Common myeloid progenitor, CD34-positive (primary cell): ENCODE data around the gene SUGCT.

Experiments
- CTCF ChIA-PET: fragments of 350-600 bp; sonication (Branson Sonifier 250); formaldehyde crosslinking; loops from one replicate; lab custom pipeline; 2021; ENCODE audit warnings: antibody characterized with exemption; lab: Charles Lee
- POLR2A ChIA-PET: fragments of 350-600 bp; sonication (Branson Sonifier 250); formaldehyde crosslinking; loops from one replicate; lab custom pipeline; 2021; ENCODE audit warnings: antibody characterized with exemption; lab: Charles Lee
- DNase-seq, 3 donors: peaks; one replicate each; pipeline versions ENCODE4 v3.0.0 to v3.0.0-alpha.2; 2013
- H3K27ac ChIP-seq, 2 experiments: 1 replicate in 1 of 2; 2 replicates in 1 of 2; pipeline ENCODE4 v1.7.0; 2013; ENCODE audit warnings: inconsistent platforms in 2 of 2, low read length in 2 of 2, mild to moderate bottlenecking in 2 of 2, low read depth in 1 of 2, moderate library complexity in 1 of 2; ENCODE audit not compliant: severe bottlenecking in 2 of 2, insufficient read depth in 1 of 2, poor library complexity in 1 of 2
- H3K27me3 ChIP-seq, 5 experiments: replicated peaks in 2 of 5; 1 replicate in 3 of 5; 2 replicates in 2 of 5; pipeline versions ENCODE4 v1.6.1 to v1.7.0; 2013; ENCODE audit warnings: low read length in 4 of 5, mild to moderate bottlenecking in 2 of 5, moderate library complexity in 2 of 5, inconsistent platforms in 1 of 5; ENCODE audit not compliant: insufficient read depth in 5 of 5, control insufficient read depth in 4 of 5
- H3K36me3 ChIP-seq, 4 experiments: 1 replicate in 2 of 4; 2 replicates in 2 of 4; pipeline versions ENCODE4 v1.6.1 to v1.7.0; 2013; ENCODE audit warnings: low read length in 3 of 4, control low read depth in 1 of 4, mild to moderate bottlenecking in 1 of 4; ENCODE audit not compliant: control insufficient read depth in 4 of 4, insufficient read depth in 4 of 4
- H3K4me1 ChIP-seq, 4 experiments: 1 replicate in 3 of 4; 2 replicates in 1 of 4; pipeline versions ENCODE4 v1.6.1 to v1.7.1; 2013; ENCODE audit warnings: low read length in 3 of 4, mild to moderate bottlenecking in 3 of 4, control low read depth in 1 of 4, inconsistent platforms in 1 of 4, moderate library complexity in 1 of 4; ENCODE audit not compliant: control insufficient read depth in 4 of 4, insufficient read depth in 4 of 4; ENCODE audit errors: control extremely low read depth in 1 of 4
- H3K4me3 ChIP-seq, 7 experiments: 1 replicate in 4 of 7; 2 replicates in 3 of 7; pipeline versions ENCODE4 v1.5.1 to v1.7.0; 2013; ENCODE audit warnings: mild to moderate bottlenecking in 7 of 7, low read length in 6 of 7, moderate library complexity in 6 of 7, inconsistent platforms in 2 of 7, low read depth in 2 of 7, control low read depth in 1 of 7; ENCODE audit not compliant: insufficient read depth in 4 of 7, control insufficient read depth in 1 of 7; ENCODE audit errors: extremely low read depth in 1 of 7
- H3K9me3 ChIP-seq, 5 experiments: 1 replicate in 4 of 5; 2 replicates in 1 of 5; pipeline versions ENCODE4 v1.6.1 to v1.7.1; 2013; ENCODE audit warnings: low read length in 4 of 5, mild to moderate bottlenecking in 2 of 5, inconsistent platforms in 1 of 5, low read depth in 1 of 5, moderate library complexity in 1 of 5; ENCODE audit not compliant: control insufficient read depth in 4 of 5, insufficient read depth in 2 of 5; ENCODE audit errors: control extremely low read depth in 1 of 5
- WGBS: methylation state at CpG from one replicate; pipeline ENCODE4 v1.1.5; 2013; ENCODE audit not compliant: insufficient coverage; 5-methylcytosine and 5-hydroxymethylcytosine counted together

Gene SUGCT

DNA sequence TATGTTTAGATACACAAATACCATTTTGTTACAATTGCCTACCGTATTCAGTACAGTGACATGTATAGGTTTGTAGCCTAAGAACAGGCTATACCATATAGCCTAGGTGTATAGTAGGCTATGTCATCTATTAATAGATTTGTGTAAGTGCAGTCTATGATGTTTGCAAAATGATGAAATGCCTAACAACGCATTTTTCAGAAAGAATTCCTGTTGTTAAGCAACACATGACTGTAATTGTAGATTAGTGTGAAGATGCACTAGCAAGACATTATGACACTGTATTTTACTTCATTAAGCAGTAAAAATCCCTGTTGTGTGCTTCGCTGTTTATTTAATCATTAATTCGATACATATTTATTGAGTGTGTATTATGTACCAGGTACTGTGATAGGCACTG is 446.0 kb downstream of the SUGCT start:
- CTCF ChIA-PET, result no interaction called here
- 100% methylated on average over 2 of the region's 4 CpGs for WGBS
- POLR2A ChIA-PET, result no interaction called here
- no peak for DNase-seq
- no peak overlapping the region for H3K27ac ChIP-seq
- no peaks in the 10 kb centered on the region for H3K27me3 ChIP-seq
- peaks cover 0 to 7% (median 0%) of the 10 kb centered on the region in 5 experiments for H3K9me3 ChIP-seq
- peaks cover 0 to 20% (median 7%) of the 10 kb centered on the region in 4 experiments for H3K4me1 ChIP-seq
- H3K36me3 ChIP-seq, result no peaks in the 10 kb centered on the region
- no peak overlapping the region for H3K4me3 ChIP-seq

DNA sequence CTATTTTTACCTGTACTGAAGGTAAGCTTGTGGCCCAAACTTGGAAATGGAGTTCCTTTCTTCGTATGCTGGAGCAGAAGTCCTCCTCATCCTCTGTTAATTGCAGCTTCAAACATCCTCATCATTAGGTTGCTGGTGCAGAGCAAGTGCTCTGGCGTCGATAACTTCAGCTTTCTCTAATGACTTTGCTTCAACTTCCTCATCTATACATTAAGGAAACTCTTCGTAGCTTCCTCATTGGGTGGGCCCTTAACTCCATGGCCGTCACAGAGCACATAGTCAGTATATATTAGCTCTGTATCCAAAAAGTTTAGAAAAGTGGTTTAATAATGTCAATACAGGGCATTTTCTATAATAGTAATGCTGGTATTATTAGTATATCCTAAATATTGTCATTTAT is 447.7 kb downstream of the SUGCT start:
- 86% methylated on average over 3 of the region's 5 CpGs for WGBS
- CTCF ChIA-PET, result interaction anchor here (1.1 kb wide), 1 partner anchor 9 kb away, joined by 3 read pairs; no protein-coding TSS in a partner anchor
- POLR2A ChIA-PET, result no interaction called here
- Histone ChIP-seq H3K4me1 (peaks cover 0 to 25% (median 7%) of the 10 kb centered on the region in 4 experiments), H3K4me3 (no peak overlapping the region), H3K27ac (no peak overlapping the region), H3K9me3 (peaks cover 0 to under 1% (median 0%) of the 10 kb centered on the region in 5 experiments), H3K27me3 (no peaks in the 10 kb centered on the region), H3K36me3 (no peaks in the 10 kb centered on the region)
- DNase-seq, result no peak

DNA sequence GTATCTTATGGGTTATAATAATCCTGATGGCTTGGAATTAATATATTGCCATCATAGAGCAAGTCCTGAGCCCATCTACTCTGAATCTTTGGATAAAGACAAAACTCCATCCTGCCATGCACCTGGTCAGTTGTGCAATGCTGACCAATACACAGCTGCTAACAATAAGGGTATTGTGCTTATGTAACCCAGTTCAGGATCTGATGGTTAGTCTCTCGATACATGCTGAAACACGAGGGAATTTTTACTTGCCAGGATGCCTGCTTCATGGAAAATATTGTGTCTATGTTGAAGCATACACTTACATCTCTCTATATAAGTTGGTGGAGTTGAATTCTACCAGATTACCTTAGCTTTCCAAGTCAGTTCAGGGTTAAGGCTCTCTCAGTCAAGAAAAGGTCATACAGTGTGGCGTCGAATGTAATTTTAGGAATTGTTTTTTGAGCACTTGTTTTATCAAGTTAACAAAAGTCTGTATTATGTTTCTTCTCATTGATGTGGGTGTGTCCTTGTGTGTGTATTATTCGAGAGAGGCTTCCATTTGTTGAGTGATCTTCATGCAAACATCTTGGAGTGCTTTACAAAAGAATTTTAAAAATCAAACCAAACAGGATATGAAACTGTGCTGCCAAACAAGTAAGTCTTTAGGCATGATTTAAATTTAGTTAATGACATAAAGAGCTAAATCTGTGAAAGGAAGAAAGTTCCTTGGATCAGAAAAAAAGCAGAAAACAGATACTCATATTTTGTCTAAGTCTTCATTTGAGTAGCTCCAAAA is 449.1 kb downstream of the SUGCT start:
- Histone ChIP-seq H3K27ac (no peak overlapping the region), H3K27me3 (no peaks in the 10 kb centered on the region), H3K4me1 (peaks cover 0 to 25% (median 7%) of the 10 kb centered on the region in 4 experiments), H3K4me3 (no peak overlapping the region), H3K36me3 (no peaks in the 10 kb centered on the region), H3K9me3 (no peaks in the 10 kb centered on the region)
- ChIA-PET POLR2A (no interaction called here), CTCF (interaction anchor here (0.8 to 1.3 kb wide), 3 partner anchors 10 to 30 kb away, joined by 3 read pairs; no protein-coding TSS in a partner anchor)
- no peak for DNase-seq
- WGBS, result 72% methylated on average over 2 of the region's 5 CpGs

DNA sequence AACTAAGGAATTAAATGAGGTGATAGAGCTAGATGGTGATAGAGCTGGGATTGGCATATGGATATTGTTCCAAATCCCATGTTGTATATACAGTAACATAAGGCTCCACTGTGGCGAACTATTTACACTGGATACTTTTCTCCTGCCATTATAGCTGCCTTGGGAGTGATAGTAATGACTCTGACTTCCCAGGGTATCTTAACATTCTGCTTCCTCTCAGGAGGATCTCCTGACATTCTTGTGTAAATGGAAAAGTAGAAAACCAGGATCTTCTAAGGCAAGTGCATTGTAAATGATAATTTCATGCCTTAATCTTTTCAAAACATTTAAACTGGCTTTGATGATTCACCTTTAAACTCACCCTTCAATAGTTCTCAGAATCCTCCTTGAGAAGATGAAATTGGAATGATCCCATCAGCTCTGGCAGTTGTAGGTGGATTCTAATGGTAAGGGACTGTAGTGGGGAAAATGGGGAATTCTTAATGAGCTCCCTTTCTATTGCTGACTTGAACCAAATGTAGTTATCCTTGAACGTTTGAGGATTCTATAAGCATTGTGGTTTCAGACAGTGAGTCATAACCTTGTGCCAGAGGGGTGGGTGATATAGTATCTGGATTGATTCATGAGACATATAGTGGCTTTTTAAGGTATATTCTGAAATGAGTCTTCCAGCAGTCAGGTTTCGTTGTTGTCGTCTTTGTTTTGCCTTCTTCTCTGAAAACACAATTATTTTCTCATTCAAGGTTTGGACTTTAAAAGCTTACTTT is 450.0 kb downstream of the SUGCT start:
- ChIA-PET POLR2A (no interaction called here), CTCF (interaction anchor here (1.3 kb wide), 1 partner anchor 31 kb away, joined by 3 read pairs; no protein-coding TSS in a partner anchor)
- H3K4me3 ChIP-seq, result no peak overlapping the region
- WGBS, result 63% methylated on average over 1 of the region's 4 CpGs
- no peaks in the 10 kb centered on the region for H3K36me3 ChIP-seq
- H3K9me3 ChIP-seq, result peaks cover 0 to 2% (median 1%) of the 10 kb centered on the region in 5 experiments
- H3K4me1 ChIP-seq, result peaks cover 0 to 15% (median 0%) of the 10 kb centered on the region in 4 experiments
- no peaks in the 10 kb centered on the region for H3K27me3 ChIP-seq
- DNase-seq, result peak in 2 of 3 donors; percentile 47 to 62
- H3K27ac ChIP-seq, result no peak overlapping the region

DNA sequence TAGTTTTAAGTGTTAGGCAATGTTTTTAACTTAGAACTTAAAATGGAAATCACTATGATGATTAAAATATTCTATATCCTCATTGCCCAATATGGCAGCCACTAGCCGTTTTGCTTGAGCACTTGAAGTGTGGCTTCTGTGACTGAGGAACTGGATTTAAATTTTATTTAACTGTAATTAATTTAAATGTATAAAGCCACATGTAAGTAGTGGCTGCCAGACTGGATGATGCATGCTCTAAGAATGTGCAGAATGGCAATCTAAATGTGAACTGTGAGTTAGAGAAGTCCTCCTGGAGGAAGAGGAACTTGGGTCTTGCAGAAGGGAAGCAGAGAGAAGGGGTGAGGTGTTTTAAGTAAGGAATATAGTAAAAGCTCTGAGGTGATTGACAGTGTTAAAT is 451.4 kb downstream of the SUGCT start:
- peaks cover 0 to 15% (median 7%) of the 10 kb centered on the region in 5 experiments for H3K9me3 ChIP-seq
- POLR2A ChIA-PET, result no interaction called here
- no peak overlapping the region for H3K4me3 ChIP-seq
- no peaks in the 10 kb centered on the region for H3K36me3 ChIP-seq
- peak in 2 of 3 donors; percentile 50 to 59 for DNase-seq
- no peaks in the 10 kb centered on the region for H3K27me3 ChIP-seq
- no peak overlapping the region for H3K27ac ChIP-seq
- peaks cover 0 to 15% (median 0%) of the 10 kb centered on the region in 4 experiments for H3K4me1 ChIP-seq
- WGBS, result no CpG with 5 or more reads among the region's 1 CpG
- CTCF ChIA-PET, result interaction anchor here (1.1 kb wide), 1 partner anchor 18 kb away, joined by 3 read pairs; no protein-coding TSS in a partner anchor

DNA sequence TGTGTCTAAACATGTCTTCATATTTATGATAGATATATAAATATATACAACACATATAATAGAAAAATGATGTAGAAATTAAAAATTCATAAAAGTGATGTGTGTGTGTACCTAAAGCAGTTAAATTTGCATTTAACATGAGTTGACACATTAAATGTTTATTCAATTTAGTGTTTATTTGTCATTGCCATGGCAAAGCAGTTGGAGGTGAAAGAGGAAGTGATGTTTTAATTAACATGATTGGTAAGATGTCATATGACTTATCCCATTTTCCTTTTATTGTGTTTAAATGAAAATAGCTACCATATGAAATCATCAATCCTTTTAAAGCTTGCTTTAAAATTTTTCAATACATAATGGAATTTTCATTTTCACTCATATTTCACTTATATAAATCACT is 452.6 kb downstream of the SUGCT start:
- DNase-seq, result peak; percentile 19 to 78 (median 64)
- ChIA-PET CTCF (interaction anchor here (0.6 to 1.1 kb wide), 3 partner anchors 10 to 281 kb away, joined by 3 to 4 read pairs (median 3); no protein-coding TSS in a partner anchor), POLR2A (no interaction called here)
- H3K27me3 ChIP-seq, result no peaks in the 10 kb centered on the region
- H3K4me3 ChIP-seq, result no peak overlapping the region
- H3K9me3 ChIP-seq, result peaks cover 0 to 15% (median 7%) of the 10 kb centered on the region in 5 experiments
- H3K4me1 ChIP-seq, result peaks cover 0 to 9% (median 0%) of the 10 kb centered on the region in 4 experiments
- H3K27ac ChIP-seq, result no peak overlapping the region
- no peaks in the 10 kb centered on the region for H3K36me3 ChIP-seq
